Right lung (tissue), 10 donors: ENCODE measurements around the gene ATP6V1D. TPM values are rescaled to one million over a fixed set of nuclear protein-coding genes. Genes with fewer than 3 reads are reported as not detected.
"Not testable (repeated sequence)": the region's sequence is repeated elsewhere in the genome, so short reads cannot be mapped to it uniquely, and the experiment has no call there.

ENCODE experiments used
- DNase-seq, 2 donors: peaks; one replicate each; pipeline ENCODE4 v3.0.0-alpha.2; 2013
- long read RNA-seq, 8 donors: transcript quantifications; one replicate each; lab custom pipeline, GENCODE V29; 2026
- polyA plus RNA-seq, 5 donors: library from polyadenylated mRNA; unstranded; fragments of 120-200 nt; gene quantifications; one replicate each; pipeline versions ENCODE4 v1.2.1 to v1.2.3, GENCODE V29; 2013; ENCODE audit warnings: inconsistent platforms in 1 of 5, low replicate concordance in 1 of 5; ENCODE audit not compliant: insufficient read length in 5 of 5, insufficient read depth in 1 of 5

Gene ATP6V1D
- polyA plus RNA-seq, result 100 to 1,000 TPM in 1 of 5 donors, 10 to 100 TPM in 4; 81.8 to 126 (median 85.6) TPM
- long read RNA-seq, donor 1, transcript ATP6V1D-201 (9 exons, 1,845 nt), result major isoform, 33 of 41 reads
- long read RNA-seq, donor 1, partial matches to known transcripts, result 6 of 41 reads
- long read RNA-seq, donor 1, other reads (novel, unspliced or antisense), result 0 of 41 reads
- long read RNA-seq, donor 2, transcript ATP6V1D-201 (9 exons, 1,845 nt), result major isoform, 16 of 17 reads
- long read RNA-seq, donor 2, partial matches to known transcripts, result 0 of 17 reads
- long read RNA-seq, donor 2, other reads (novel, unspliced or antisense), result 0 of 17 reads
- long read RNA-seq, donor 3, transcript ATP6V1D-201 (9 exons, 1,845 nt), result major isoform, 13 of 18 reads
- long read RNA-seq, donor 3, partial matches to known transcripts, result 5 of 18 reads
- long read RNA-seq, donor 3, other reads (novel, unspliced or antisense), result 0 of 18 reads
- long read RNA-seq, donor 4, transcript ATP6V1D-201 (9 exons, 1,845 nt), result major isoform, 12 of 12 reads
- long read RNA-seq, donor 4, partial matches to known transcripts, result 0 of 12 reads
- long read RNA-seq, donor 4, other reads (novel, unspliced or antisense), result 0 of 12 reads
- long read RNA-seq, donor 5, transcript ATP6V1D-201 (9 exons, 1,845 nt), result major isoform, 24 of 42 reads
- long read RNA-seq, donor 5, partial matches to known transcripts, result 16 of 42 reads
- long read RNA-seq, donor 5, other reads (novel, unspliced or antisense), result 0 of 42 reads
- long read RNA-seq, donor 6, transcript ATP6V1D-201 (9 exons, 1,845 nt), result major isoform, 25 of 26 reads
- long read RNA-seq, donor 6, partial matches to known transcripts, result 0 of 26 reads
- long read RNA-seq, donor 6, other reads (novel, unspliced or antisense), result 0 of 26 reads
- long read RNA-seq, donor 7, transcript ATP6V1D-201 (9 exons, 1,845 nt), result major isoform, 9 of 9 reads
- long read RNA-seq, donor 7, partial matches to known transcripts, result 0 of 9 reads
- long read RNA-seq, donor 7, other reads (novel, unspliced or antisense), result 0 of 9 reads
- long read RNA-seq, donor 8, transcript ATP6V1D-201 (9 exons, 1,845 nt), result major isoform, 11 of 12 reads
- long read RNA-seq, donor 8, partial matches to known transcripts, result 0 of 12 reads
- long read RNA-seq, donor 8, other reads (novel, unspliced or antisense), result 0 of 12 reads

DNA sequence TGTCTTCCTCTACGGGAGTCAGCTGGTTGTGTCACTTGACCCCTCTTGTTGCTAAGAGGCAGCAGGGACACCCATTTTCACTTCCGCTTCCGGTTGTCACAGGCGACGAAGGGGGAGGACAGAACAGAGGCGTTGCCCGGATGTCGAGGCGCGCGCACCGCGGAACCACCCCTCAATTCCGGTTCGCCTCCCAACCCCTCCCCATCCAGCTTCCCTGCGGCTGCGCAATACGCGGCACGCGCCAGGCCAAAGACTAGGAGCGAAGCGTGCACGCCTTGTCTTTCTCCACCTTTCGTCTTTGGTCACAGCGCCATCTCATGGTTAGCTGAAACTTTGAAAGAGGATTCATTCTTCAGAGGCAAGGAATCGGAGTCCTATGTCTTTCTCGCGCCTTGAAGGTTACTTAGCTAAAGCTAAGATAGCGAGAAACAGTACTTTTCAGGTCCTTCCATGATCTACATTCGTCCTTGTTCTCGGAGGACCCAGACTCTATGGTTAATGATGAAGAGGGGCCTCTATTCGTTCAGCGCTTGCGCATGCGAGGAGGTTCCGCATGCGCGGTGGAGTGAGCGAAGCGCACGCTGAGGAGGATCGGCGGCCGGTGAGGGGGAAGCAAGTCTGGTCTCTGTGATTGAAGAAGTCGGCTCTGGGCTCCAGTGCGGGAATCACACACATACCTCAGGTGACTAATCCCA is at the start of gene ATP6V1D, which contains the start of gene EIF2S1:
ATP6V1D (minus strand) TSS at position 30 of the 695 bp plus-strand sequence. CDS start 106 bp downstream, outside the sequence.
EIF2S1 (plus strand) TSS at position 554 of the 695 bp plus-strand sequence. CDS start 4,440 bp downstream, outside the sequence.
- peak; percentile 99 to 100 for DNase-seq

- DNase-seq, result not testable (repeated sequence)
Observed at GRCh38 chr14:67408122-67408801, 48.7 kb upstream of the ATP6V1D start.

DNA sequence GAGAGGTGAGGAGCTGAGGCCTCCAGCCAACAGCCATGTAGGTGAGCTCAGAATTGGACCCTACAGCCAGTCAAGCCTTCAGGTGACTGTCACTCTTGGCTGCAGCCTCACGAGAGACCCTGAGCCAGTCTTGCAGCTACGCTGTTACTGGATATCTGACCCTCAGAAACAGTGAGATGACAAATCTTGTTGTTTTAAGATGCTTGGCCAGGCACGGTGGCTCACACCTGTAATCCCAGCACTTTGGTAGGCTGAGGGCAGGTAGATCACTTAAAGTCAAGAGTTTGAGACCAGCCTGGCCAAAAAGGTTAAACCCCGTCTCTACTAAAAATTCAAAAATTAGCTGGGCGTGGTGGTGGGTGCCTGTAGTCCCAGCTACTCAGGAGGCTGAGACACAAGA is 46.2 kb upstream of the ATP6V1D start:
- DNase-seq, result no peak

DNA sequence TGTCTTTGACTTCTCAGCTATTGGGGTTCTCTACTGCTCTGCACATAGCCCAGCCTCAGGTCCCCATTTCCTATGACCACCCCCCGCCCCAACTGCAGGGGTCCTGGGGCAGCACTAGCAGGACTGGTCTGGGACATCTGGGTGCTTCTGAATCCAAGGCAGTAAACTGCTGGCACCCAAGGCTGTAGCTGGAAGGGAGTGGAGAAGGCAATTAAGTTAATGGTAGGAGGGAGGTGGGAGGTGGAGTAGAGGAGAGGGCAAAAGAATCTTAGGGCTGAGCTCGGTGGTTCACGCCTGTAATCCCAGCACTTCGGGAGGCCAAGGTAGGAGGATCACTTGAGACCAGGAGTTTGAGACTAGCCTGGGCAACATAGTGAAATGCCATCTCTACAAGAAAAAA is 40.8 kb upstream of the ATP6V1D start:
- DNase-seq, result no peak

DNA sequence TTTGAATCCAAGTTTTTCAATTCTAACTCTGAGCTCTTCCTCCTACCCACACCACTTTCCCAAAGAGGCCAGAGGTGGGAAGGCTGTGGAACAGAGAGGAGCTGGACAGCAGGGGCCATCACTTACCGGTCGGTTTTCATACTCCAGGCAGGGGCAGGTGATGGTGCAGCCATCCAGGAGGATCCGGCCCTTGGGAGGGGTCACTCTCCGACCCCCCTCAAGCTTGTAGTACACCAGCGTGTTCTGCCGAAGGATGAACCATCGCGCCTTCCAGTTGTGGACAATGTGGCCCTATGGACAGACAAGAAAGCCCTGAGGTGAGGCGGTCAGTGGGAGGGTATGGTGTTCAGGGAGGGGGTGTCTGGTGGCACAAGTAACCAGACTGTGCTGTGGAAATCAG is 37.9 kb upstream of the ATP6V1D start:
- no peak for DNase-seq

GRCh38 chr14:67396381-67396970 is 36.9 kb upstream of the ATP6V1D start:
- no peak for DNase-seq

- DNase-seq, result no peak
Observed at GRCh38 chr14:67395876-67396189, 36.2 kb upstream of the ATP6V1D start.

DNA sequence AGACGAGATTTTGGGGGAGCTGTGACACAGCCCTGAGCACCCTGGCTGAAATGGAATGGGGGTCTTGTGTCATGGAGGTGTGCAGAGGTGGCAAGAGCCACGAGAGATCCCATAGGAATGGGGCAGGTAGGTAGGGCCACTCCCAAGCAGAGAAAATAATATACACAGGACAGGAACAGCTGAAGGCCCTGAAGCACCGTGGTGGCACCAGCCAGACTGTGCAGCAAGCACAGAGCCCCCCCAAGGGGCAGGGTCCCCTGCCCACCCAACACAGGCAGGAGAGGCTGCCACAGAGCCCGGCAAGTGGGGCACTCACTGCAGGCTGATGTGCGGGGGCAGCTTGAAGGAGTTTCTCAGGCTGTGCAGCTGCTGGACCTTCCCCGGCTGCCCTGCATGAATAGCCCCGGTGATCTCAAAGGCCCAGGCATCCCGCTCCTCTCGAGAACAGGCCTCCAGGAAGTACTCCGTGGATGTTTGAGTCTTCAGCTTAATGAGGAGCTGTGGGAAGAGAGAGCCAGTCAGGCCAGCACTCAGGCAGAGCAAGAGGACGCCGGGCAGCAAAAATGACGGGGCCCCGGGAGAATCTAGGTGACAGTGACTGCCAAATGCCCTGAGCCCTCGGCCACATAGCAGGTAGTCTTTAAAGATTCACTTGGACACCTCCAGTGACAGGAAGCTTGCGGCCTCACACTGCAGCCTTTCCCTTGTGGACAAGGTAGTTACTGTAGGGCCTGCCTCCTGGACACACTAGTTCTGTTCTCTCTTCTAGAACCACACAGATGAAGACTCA is 35.7 kb upstream of the ATP6V1D start:
- DNase-seq, result no peak

DNA sequence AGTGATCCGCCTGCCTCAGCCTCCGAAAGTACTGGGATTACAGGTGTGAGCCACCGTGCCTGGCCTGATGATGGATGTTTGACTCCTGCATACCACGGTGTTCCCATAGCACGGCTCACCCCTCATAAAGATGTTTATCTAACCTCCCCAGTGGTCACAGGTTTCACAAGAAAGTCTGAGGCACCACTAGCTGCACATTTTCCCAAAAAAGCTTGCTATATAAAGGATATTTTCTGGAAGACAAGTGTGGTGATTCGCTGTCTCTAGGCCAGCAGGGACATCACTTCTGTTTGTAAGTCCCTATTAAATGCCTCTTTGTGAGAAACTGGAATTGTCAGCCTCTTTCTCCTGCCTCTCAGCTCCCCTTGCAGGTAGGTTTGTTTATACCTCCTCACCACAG is 34.1 kb upstream of the ATP6V1D start:
- no peak for DNase-seq

GRCh38 chr14:67392800-67393199 is 33.2 kb upstream of the ATP6V1D start:
- DNase-seq, result no peak

- no peak for DNase-seq
Observed at GRCh38 chr14:67392123-67392522, 32.5 kb upstream of the ATP6V1D start.

DNA sequence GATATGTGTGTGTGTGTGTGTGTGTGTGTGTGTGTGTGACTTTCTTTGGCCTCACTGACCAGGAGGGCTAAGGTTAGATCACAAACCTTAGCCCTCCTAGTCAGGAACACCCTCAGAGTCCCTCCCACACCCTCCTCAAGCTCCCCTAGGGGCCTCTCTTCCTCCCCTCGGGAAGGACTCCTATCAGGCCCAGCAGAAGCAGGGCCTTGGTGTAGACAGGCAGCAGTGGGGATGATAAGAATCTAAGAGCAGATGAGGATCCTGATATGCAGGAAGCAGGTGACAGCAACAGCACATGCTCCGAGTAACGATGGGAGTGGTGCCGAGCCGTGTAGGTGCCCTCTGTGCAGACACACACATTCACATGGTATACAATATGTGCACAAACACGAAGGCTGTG is 31.7 kb upstream of the ATP6V1D start:
- DNase-seq, result no peak

DNA sequence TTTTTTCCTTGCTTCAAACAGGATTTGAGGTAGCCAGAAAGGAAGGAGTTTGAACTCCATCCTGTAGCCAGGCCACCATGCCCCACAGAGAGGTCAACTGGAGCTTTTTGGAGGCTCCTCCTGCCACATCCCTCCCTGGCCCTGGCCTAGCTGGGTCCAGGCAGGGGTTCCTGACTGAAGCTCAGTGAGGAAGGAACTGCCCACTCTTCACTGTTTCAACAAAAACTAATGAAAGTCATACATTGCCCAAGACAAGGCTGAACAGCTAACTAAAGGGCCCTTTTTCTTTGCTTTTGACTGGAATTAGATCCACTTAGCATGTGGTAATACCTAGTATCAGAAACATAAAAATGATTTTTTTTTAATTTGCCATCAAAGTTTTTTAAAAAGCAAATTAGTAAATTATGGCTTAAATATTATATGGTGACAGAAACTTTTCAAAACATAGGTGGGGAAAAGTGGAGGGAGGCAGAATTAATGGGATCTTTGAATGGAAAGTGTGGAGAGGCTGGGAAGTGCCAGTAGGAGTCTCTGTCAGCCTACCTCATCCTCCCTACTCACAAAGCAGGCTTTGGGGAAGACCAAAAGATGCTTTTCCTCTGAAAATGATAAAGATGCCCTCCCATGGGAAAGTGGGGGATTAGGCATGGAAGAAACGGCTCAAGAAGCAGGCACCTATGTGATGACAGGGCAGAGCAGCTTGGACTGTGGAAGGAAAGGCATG is 30.4 kb upstream of the ATP6V1D start:
- no peak for DNase-seq

DNA sequence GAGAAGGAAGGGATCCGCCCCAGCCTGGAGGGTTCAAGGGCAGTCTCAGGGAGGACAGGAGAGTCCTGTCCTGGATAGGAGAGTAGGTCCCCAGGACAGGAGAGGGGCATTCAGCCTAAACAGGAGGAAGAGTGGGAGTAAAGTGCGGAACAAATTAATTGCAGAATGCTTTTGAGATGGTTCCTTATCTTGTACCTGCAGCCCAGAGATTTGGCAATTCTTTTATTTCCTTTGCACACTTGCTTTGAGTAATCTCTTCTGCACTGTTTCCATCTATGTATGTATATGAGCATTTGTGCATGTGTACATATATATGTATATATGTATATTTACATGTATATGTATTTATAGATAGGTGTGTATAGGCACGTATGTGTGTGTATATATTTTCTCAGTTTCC is 29.7 kb upstream of the ATP6V1D start:
- DNase-seq, result no peak

DNA sequence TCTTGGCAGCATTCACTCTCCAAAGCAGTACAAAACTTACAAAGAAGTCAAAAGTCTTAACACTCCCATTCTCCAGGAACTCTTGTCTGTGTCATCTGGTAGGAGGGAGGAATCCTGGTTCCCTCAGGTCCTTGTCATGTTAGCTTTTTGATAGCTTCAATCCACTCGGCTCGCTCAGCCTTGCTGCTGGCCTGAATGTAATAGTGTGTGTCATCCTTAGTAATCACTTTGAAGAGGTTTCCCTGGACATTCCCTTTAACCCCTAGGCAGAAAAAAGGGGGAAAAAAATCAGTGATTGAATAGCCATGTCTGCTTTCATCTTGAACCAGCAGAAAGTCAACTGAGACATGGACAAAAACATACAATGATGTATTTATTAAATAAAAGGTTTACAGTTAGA is 27.6 kb upstream of the ATP6V1D start:
- DNase-seq, result no peak

DNA sequence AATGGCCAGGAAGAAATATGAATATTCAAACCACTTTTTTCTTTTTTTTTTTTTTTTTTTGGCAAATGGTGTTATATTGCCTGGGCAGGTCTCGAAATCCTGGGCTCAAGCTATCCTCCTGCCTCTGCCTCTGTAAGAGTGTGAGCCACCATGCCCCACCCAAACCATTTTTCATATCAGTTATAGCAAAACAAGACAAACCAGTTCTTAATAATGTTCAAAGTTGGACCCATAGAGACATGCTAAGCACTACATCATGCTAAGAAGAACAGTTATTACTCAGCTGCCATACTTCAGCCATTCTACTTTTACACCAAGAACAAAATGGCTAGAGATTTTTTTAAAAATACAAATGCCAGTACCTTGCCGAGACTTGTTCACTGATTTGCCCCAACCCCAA is 26.0 kb upstream of the ATP6V1D start:
- DNase-seq, result no peak

DNA sequence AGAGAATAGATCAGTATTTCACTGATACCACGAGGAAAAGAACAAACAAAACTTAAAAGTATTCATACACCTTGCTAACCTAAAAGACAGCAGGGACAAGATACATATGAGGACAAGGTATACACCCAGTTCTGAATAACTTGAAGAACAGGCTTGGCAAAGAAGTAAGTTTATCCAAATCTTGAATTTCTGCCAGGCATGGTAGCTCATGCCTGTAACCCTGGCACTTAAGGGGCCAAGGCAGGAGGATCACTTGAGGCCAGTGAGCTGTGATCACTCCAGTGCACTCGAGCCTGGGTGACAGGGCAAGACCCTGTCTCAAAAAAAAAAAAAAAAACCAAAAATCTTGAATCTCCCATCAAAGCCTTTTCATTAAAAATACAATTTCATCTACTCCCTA is 25.5 kb upstream of the ATP6V1D start:
- no peak for DNase-seq

- no peak for DNase-seq
Observed at GRCh38 chr14:67377916-67378315, 18.3 kb upstream of the ATP6V1D start.

- DNase-seq, result no peak
Observed at GRCh38 chr14:67373347-67373746, 13.7 kb upstream of the ATP6V1D start.
